CD4-positive, alpha-beta T cell treated with Interleukin-6 for 4 hours (primary cell): ENCODE measurements around the gene LRRC56.

Source experiments
- DNase-seq: peaks from one replicate; pipeline ENCODE4 v3.0.0-alpha.2; 2020; ENCODE audit warnings: mixed read lengths

The LRRC56 gene

DNA sequence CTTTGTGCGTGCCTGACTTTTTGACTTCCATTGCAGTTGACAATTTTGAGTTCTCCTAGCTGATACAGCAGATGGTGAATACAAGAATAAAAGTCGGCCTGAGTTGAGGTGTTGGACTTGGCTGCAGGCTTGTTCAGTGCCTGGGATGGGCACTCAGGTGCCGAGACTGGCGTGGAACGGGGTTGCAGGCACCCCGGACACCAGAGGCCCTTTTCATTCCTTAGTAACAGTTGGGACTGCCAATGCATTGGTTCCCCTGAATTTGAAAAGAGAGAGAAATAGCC, 40.2 kb downstream of the LRRC56 start:
- no peak for DNase-seq

DNA sequence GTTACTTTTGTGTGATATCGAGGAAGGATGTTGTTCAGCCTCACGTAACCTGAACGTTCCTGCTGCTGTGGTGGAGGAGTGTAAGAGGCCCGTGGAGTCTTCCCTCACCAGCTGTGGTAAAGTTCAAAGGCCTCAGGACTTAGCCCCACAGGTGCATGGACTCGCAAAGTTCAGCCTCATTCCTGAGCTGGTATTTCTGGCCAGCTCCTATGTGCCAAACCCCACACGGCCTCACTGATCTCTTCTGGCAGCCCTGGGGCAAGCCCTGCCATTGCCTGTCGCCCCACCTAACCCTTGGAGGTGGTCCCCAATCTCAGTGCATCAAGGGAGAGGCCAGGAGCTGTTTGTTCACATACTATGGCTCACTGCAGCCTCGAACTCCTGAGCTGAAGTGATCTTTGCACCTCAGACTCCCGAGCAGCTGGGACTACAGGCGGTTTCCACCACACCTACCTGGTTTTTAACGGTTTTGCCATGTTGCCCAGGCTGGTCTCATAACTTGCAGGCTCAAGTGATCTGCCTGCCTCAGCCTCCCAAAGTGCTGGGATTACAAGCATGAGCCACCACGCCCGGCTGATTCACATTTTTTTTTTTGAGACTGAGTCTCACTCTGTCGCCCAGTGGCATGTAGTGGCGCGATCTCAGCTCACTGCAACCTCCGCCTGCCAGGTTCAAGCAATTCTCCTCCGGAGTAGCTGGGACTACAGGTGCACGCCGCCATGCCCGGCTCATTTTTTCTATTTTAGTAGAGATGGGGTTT, 41.1 kb downstream of the LRRC56 start:
- DNase-seq = no peak

DNA sequence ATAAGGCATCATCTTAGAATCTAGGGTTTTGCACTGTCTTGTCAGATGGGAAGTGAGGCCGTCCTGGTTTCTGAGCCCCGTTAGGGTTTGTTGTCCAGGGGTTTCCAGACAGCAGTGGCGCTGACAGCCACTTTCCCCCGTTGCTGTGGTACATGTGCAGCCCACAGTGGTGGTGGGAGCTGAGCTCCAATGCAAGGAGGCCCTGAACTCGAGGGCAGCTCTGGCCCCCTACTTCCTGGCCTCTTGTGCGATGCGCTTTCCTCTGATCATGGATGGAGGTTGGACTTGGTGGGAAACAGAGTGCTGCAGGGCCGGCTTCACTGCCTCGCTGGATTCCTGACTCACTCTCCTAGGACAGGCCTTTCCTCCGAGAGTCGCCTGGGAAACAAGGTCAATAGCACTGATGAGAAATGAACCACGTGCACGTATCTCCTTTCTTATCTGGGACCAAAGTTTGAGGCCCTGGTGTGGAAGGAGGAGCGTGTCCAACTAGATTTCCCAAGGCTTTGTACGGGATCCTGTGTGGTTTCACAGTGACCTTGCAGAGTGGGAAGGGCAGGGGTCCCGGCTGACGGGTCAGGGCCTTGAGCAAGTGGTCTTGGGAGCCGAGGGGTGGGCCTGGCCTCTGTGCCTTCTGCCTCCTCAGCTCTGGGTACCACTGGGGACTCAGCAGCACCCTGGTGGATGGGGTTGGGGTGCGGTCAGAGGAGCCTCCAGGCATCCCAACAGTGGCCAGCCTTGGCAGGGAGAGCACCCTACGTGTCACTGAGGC, 42.7 kb downstream of the LRRC56 start:
- no peak for DNase-seq

DNA sequence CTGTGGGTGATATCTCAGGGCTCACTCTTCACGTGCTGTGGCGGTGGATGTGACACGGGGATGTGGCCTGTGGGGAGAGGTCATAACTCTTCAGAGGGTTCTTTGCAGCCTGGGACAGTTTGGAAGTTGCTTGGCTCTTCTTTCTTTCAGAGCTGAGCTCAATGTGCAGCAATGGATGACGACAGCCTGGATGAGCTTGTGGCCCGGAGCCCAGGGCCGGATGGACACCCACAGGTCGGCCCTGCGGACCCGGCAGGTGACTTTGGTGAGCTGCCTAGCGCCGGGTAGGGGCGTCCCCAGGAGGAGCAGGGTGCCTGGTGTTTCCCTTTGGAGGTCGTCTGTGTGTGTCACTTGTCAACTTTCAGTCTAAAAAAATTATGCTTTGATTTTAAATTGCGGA, 44.0 kb downstream of the LRRC56 start:
- no peak for DNase-seq

DNA sequence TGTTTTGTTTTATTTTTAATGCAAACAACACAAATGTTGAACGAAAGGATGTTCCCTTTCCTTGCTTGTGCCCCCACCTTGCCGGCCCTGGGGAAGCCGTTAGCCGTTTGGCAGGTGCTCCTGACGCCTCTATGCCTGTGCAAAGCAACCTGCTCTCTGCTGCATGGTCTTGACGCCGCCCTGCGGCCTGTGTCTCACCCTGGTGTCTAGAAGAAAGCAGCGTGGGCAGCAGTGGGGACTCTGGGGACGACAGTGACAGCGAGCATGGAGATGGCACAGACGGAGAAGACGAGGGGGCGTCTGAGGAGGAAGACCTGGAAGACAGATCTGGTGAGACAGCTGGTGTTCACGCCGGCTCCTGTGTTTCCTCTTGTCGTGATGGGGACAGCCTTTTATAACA, 44.4 kb downstream of the LRRC56 start:
- no peak for DNase-seq

DNA sequence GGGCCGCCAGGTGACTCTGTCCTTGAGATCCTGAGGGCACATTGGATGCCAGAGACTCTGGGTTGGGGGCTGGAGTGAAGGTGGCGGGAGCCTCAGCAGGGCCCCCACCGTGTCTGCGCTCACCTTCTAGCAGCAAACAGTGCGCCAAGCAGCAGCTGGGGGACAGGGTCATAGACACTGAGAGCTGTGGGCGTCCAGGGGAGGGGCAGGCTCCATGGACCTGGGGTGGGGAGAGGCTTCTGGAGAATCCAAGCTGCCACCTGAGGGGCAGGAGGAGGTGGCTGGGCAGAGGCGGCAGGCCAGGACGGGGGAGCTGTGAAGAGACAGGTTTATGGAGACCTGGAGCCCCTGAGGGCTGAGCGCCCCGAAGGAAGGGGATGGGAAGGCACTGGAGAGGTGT, 47.0 kb downstream of the LRRC56 start:
- DNase-seq = no peak

DNA sequence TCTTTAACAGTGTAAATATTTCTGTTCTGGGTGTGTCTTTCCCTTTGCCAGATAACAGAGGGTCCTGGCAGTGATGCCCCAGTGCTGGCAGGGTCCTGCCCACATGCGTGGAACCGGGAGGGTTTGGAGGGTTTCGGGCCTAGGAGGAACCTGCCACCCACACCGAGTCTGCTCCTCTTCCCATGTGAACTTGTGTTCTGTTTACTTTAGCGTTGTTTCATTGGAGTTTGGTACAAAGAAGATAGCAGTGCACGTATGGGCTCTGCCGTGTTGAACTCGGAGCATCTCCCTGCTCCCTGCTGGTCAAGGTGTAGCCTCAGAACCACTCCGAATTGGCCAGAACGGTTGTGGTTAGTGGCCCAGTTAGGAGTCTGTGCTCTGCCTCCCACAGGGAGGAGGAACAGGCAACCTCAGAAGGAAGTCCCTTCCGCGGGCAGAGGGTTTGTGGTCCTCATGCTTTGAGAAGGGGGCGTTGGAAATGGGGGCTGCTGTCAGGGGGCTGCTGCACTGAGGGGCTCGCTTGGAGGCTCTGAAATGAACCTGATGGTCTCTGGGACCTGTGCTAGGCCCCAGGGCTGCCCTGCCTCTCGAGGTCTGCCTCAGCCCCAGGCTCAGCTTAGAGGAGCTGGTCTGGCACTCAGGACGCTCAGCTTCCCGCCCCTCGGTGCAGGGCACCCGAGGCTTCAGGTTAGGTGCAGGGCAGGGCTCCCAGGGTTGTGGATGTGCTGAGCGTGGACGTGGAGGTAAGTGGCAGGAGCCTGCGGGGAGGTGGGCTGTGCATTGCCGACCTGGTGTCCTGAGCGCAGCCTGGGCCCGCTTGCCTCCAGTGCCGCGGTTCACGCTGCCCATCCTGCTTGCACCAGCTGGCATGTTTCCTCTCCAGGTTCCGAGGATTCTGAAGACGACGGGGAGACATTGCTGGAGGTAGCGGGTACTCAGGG, 49.3 kb downstream of the LRRC56 start:
- no peak for DNase-seq

DNA sequence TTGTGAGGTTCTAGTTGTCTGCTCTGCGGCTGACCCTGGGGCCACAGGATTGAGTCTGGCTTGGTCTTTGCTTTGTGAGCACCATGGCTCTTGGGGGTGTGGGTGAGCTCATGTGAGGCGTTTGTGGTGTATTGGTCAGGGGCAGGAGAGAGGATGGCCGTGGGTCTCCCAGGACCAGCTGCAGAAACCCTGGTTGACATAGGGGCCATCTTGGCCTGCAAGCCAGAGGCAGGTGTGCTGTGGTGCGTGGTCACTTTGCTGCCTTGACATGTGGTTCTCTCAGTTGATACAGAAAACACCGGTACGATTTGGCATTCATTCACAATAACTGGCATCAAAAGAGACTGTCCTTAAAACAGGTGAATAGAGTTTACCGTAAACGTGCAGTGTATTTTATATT, 50.2 kb downstream of the LRRC56 start:
- DNase-seq = no peak

DNA sequence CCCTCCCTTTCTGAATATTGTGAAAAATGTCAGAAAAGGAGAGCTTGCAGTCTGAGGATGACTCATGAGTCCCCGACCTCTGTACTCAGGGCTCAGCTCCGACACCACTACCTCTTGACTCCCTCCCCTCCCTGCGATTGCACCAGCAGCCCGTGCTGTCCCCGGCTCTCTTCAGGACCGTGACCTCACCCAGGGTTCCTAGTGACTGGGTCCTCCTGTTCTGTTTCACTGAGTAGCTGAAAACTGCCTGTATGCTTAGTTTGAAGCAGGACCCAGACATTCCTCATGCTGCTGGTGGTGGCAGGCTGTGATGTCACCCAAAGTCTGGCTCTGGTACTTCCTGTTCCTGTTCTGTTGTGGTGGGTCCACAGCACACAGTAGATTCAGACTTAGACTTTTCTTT, 50.7 kb downstream of the LRRC56 start:
- DNase-seq = peak; percentile 78

DNA sequence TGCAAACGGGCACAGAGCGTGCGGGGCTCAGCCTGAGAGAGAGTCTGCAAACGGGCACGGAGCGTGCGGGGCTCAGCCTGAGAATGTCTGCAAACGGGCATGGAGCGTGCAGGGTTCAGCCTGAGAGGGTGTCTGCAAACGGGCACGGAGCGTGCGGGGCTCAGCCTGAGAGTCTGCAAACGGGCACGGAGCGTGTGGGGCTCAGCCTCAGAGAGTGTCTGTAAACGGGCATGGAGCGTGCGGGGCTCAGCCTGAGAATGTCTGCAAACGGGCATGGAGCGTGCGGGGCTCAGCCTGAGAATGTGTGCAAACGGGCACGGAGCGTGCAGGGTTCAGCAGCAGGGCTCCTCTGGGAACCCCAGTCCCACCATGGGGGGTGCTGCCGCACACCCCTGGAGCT, 52.5 kb downstream of the LRRC56 start:
- no peak for DNase-seq

DNA sequence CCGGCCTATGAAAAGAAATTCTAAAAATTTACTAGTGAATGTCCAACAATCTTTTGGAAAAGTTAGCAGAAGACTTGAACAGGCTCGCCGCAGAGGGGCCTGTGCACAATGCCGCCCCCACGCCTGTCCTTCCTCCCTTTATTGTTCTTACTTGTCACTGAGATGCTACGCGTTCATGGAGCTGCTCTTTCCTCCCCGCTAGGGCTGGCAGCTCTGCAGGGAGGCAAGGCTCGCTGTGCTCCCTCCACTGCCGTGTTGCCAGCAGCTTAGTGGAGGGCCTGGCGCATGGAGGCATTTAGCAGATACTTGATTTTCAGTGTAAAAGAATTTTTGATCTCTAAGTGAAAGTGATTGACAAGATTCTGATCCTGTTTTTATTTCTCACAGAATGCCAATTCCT, 53.7 kb downstream of the LRRC56 start:
- no peak for DNase-seq

DNA sequence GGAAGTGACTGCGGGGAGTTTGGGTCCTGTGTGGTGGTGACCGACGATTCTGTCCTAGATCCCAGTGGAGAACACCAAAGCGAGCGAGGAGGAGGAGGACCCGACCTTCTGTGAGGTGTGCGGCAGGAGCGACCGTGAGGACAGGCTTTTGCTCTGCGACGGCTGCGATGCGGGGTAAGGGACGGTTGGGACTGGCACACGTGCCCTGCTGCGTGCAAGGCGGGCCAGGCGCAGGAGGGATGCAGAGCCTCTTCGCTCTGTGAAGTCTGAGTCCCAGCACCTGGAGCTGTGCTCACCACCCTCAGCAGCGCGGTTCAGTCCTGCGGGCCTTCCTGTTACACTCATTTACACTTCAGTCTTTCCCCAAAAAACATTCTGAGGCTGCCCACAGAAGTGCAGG, 55.2 kb downstream of the LRRC56 start:
- no peak for DNase-seq

DNA sequence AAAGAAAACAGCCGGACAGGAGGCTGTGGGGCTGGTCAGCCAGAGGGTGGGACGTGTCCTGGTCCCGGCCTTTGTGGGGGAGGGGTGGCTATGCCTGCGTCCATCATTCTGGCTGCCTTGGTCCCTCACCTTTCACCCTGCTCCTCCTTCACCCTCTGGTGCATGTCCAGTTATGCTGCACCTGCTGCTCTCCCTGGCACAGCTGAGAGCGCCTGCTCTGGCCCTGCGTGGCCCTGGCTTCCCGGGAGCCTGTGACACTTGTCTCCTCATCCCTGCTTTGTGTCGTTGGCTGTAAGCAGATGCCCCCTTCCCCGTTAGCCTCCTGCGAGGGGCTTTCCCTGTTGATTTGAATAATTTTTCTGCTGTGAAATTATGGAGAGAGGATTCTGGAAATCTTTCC, 55.6 kb downstream of the LRRC56 start:
- DNase-seq = no peak

DNA sequence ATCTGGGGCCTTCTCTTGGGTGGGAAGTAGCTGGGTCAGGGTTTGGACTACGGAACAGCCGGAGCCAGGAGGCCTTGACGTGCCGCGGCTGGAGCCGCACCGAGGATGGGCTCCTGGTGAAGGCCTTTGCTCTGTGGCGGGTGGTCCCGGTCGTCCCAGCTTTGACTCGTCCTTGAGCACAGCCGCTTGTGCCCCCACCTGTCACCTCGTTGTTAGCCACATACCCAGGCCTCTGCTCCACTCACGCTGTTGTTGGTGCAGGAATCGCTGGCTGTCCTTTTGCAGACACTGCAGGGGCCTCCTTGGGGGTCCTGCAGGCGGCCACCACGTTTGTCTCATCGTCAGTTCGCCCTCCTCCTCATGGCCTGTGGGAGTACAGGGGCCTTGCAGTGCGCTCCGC, 56.0 kb downstream of the LRRC56 start:
- no peak for DNase-seq

DNA sequence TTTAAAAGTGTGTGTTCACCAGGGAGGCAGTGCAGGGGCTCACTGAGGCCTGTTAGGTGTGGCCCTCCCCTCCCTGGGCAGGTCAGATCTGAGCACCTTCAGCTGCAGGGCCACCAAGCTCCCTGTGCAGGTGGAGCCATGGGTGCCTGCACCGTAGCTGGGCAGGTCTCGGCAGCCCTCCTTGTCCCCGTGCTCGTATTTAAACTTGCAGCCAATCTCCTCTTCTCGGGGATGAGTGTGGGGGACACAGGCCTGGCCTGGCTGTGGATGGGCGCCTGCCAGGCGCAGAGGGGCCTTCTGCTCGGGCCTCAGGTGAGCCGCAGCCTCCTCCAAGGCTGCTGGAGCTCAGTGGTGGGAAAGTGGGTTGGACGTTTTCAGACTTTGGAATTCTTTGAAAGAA, 58.1 kb downstream of the LRRC56 start:
- no peak for DNase-seq

DNA sequence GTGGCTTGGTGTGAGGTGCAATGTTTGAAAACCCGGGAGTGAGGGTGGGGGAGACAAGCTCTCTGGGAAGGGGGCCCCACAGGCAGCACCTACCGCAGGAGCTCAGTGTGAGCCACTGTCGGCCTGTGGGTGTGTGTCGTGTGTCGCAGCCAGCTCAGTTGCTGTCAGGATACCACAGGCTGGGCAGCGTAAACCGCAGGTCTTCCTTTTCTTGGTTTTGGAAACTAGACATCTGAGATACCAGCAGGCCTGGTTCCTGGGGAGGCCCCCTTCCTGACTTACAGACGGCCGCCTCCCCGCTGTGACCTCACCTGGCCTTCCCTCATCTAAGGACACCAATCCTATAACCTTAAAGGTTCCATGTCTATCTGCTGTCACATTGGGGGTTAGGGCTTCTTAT, 59.0 kb downstream of the LRRC56 start:
- no peak for DNase-seq

DNA sequence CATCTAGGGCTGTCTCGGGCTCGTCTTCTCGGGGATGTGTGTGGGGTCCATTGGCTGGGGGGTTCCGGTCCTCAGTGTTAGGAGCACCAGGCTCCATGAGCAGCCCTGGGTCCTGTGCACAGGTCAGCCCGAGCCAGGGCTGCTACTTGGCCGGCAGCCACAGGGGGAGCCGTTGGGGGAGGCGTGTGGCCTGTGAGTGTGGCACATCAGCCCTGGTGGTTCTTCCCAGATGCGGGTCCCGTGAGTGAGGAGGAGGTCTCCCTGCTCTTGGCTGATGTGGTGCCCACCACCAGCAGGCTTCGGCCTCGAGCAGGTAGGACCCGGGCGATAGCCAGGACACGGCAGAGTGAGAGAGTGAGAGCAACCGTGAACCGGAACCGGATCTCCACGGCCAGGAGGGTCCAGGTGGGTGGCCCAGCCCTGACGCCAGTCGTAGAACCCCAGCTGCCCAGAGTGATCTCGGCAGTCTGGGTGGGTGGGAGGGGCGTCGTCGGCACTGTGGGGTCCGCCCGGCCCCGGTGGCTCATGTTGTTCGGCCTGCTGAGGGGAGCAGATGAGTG, 59.9 kb downstream of the LRRC56 start:
- DNase-seq = no peak

DNA sequence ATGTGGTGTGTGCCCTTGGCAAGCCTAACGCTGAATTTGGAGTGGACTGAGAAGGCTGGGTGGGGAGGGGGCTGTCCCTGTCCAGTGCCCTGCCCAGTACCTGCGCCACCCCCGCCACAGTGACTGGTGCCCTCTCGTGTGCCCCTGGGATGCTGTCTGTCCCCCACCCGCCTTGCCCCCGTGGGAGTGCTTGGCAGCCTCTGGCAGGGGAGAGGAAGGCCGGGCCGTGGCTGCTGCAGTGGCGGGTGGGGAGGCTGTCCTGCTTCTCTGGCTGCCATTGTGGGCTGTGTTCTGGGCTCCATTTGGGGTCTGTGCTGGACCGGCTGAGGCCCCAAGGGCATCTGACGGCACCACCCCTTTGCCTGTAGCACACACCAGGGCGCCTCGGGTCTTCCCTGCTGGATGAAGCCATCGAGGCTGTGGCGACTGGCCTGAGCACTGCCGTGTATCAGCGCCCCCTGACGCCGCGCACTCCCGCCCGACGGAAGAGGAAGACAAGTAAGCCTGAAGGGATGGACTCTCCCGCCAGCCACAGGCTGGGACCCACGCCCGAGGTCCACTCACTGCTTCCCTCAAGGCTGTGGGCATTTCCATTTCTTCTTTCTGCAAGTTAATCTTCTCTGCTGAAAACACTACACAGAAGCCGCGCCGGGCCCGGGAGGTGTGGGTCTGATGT, 60.8 kb downstream of the LRRC56 start:
- DNase-seq = no peak

DNA sequence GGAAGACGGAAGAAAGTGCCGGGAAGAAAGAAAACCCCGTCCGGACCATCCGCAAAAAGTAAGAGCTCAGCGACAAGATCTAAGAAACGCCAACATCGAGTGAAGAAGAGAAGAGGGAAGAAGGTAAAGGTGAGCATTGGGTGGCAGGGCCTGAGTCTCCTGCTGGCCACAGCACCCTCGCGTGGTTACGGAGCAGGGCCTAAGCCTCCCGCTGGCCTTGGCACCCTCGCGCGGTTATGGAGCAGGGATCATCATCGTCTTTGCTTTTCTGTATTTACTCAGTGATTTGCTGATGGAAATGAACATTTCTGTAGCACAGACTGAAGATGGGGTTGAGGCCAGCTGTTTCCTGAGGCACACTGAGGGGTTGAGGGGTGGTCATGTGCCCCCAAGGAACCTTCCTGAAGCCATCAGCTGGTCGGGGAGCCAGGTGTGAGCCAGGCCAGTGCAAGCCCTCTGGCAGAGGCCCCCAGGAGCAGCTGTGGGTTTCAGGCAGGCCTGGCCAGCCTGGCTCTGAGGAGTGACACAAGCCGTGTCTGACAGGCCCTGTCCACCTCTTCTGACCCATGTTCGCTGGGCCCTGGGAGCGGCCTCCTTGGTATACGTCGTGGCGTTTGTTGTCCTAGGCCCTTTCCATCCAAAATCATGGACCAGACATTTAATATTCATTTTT, 64.4 kb downstream of the LRRC56 start:
- DNase-seq = no peak

DNA sequence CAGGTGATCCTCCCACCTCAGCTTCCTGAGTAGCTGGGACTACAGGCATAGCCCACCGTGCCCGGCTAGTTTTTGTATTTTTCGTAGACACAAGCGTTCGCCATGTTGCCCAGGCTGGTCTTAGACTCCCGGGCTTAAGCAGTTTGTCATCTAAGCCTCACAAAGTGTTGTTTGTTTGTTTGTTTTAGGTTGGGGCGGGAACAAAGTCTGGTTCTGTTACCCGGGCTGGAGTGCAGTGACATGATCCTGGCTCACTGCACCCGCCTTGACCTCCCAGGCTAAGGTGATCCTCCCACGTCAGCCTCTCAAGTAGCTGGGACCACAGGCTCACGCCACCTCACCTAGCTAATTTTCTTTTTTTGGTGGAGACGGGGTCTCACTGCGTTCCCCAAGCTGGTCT, 65.8 kb downstream of the LRRC56 start:
- no peak for DNase-seq
